ENCODE results near the gene ANKRD11.

- TF ChIP-seq CTCF (IDR thresholded peaks at IDR 0.05 in 2 of 3, conservative IDR thresholded peaks at IDR 0.05 in 1 of 3; ENCODE audit: borderline replicate concordance in 1 of 3, insufficient read depth in 1 of 3, low read depth in 2 of 3, low read length in 2 of 3) (no peak), POLR2A (IDR thresholded peaks at IDR 0.05; ENCODE audit: borderline replicate concordance, extremely low read depth, insufficient read depth, insufficient read length) (no peak), EZH2 (IDR thresholded peaks at IDR 0.05) (no peak), ATF3 (IDR thresholded peaks at IDR 0.05) (no peak)
Observed at GRCh38 chr16:89452925-89453324, 37.4 kb downstream of the ANKRD11 start.

All from HCT116 (cell line).